ENCODE data around the gene C10orf67. TPM values are rescaled to one million over a fixed set of nuclear protein-coding genes. Genes with fewer than 3 reads are reported as not detected.

C10orf67 gene
- total and polyA plus RNA-seq, 2 of the 8 experiments (the other 6 are each of a cell fraction or from before 2014, with no cell fraction given) = 0.05 to 0.11 TPM

DNA sequence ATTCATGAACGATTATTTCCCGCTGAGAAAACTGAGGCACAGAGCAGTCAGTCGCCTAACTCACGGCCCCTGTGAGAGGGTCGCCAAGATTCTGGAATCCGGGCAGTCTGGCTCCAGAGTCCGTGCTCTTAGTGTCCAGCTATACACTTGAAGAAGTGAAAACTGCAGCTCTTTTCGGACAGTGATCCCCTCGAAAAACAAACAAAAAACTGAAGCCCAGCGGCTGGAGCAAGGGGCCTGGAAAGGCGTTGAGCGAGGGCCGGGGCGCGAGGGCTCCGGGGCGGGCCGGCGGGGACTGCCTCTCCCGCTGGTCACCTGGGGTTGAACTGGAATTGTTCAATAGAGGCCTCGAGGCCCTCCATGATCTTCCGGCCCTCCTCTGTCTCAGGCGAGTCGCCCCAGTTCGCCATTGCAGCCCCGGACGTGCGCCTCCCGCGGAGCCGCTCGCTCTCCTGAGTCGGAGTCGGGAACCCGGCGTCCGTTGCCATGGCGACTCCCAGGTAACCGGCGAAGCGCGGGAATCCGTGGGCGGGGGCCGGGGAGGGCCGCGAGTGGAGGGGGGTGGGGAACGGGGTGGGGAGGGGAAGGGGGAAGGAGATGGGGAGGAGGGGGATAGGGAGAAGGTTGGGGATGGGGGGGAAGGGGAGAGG, 881 bp downstream of the C10orf67 start:
- H2BK12ac ChIP-seq (ENCODE audit: low read depth, low read length) = no peak overlapping the region
- peak overlapping the region; percentile 81 to 89 for H3K4me2 ChIP-seq (ENCODE audit: insufficient read depth in 1 of 2, low read depth in 2 of 2, low read length in 2 of 2)
- H3K27ac ChIP-seq (ENCODE audit: low read depth, low read length) = no peak overlapping the region
- peak overlapping the region; percentile 82; the same call in 1 of the 2 replicates for H4K8ac ChIP-seq (ENCODE audit: extremely low read depth, insufficient read depth, low read length)
- H3K79me1 ChIP-seq (ENCODE audit: low read depth, low read length) = no peaks in the 10 kb centered on the region
- H3K18ac ChIP-seq (ENCODE audit: extremely low read depth, low read length) = no peak overlapping the region; the same call in 1 of the 2 replicates
- H3K36me3 ChIP-seq (ENCODE audit: control insufficient read depth in 2 of 4, insufficient read depth in 4 of 4, low read length in 3 of 4) = no peaks in the 10 kb centered on the region
- peak overlapping the region; percentile 86 for H2AFZ ChIP-seq (ENCODE audit: low read length)
- H3K9me3 ChIP-seq (ENCODE audit: insufficient read depth in 2 of 2, low read depth in 1 of 2, low read length in 1 of 2) = no peaks in the 10 kb centered on the region
- 7% methylated on average over 23 of the region's 48 CpGs; no CpG with 5 or more reads in 1 of the 2 experiments for WGBS, 2 experiments (ENCODE audit: extremely low coverage in 1 of 2, insufficient coverage in 1 of 2, insufficient read length in 1 of 2, insufficient replicate concordance in 2 of 2, low coverage in 1 of 2, low lambda C conversion rate in 2 of 2, missing lambda C conversion rate in 1 of 2)
- no peak overlapping the region for H2BK20ac ChIP-seq (ENCODE audit: low read length)
- no peak overlapping the region for H3K14ac ChIP-seq (ENCODE audit: insufficient read length)
- H2BK15ac ChIP-seq (ENCODE audit: low read length) = no peak overlapping the region
- DNase-seq (ENCODE audit: low read depth in 1 of 2, low spot score in 2 of 2) = peak; percentile 9 to 89
- FAIRE-seq = no peak
- POLR2A ChIA-PET (ENCODE audit: partially characterized antibody) = interaction anchor here (0.8 to 0.9 kb wide), 2 partner anchors 65 to 95 kb away, joined by 3 to 4 read pairs; partner anchors contain the start of gene OTUD1
- no peak overlapping the region for H3K4ac ChIP-seq (replicated peaks; ENCODE audit: insufficient read length, low read depth, low read length)
- H3K23me2 ChIP-seq (ENCODE audit: low read depth, low read length) = peaks cover 7% of the 10 kb centered on the region
- no peaks in the 10 kb centered on the region for H3K79me2 ChIP-seq (ENCODE audit: control insufficient read depth in 1 of 2, insufficient read depth in 2 of 2, low read length in 2 of 2)
- H2BK120ac ChIP-seq (replicated peaks; ENCODE audit: low read depth, low read length) = no peak overlapping the region
- CTCF ChIA-PET (ENCODE audit: partially characterized antibody) = interaction anchor here (1.1 to 3.5 kb wide), 4 partner anchors 11 to 180 kb away, joined by 3 to 18 read pairs (median 4); no protein-coding TSS in a partner anchor
- peak overlapping the region; percentile 63 to 98 (median 65) for H3K4me3 ChIP-seq (ENCODE audit: extremely low read depth in 1 of 4, insufficient read depth in 2 of 4, low read depth in 3 of 4, low read length in 4 of 4)
- peaks cover 2 to 9% (median 4%) of the 10 kb centered on the region in 4 experiments; a peak in 4 of 7 replicates for H3K4me1 ChIP-seq (replicated peaks in 1 of 4; ENCODE audit: control insufficient read depth in 3 of 4, insufficient read depth in 4 of 4, low read length in 3 of 4)
- H3K9ac ChIP-seq (replicated peaks in 1 of 4; ENCODE audit: extremely low read depth in 1 of 4, low read depth in 3 of 4, low read length in 3 of 4) = peak overlapping the region in 2 of 4 experiments; percentile 14 to 49; a peak in 2 of 7 replicates
- H2AK5ac ChIP-seq (ENCODE audit: low read depth, low read length) = no peak overlapping the region
- H3K23ac ChIP-seq (ENCODE audit: insufficient read length) = no peak overlapping the region
- no peak overlapping the region for H2BK5ac ChIP-seq (ENCODE audit: low read depth, low read length)
- H3K56ac ChIP-seq (replicated peaks; ENCODE audit: insufficient read length, low read depth, low read length) = no peak overlapping the region
- H4K20me1 ChIP-seq (replicated peaks in 1 of 2; ENCODE audit: control insufficient read depth in 1 of 2, insufficient read depth in 2 of 2, low read length in 2 of 2) = no peaks in the 10 kb centered on the region
- H4K91ac ChIP-seq (replicated peaks; ENCODE audit: insufficient read length, low read length) = no peak overlapping the region
- no peak overlapping the region for H4K5ac ChIP-seq (ENCODE audit: insufficient read length, low read depth, low read length)
- H3K27me3 ChIP-seq (replicated peaks in 1 of 4; ENCODE audit: control insufficient read depth in 3 of 4, extremely low read depth in 1 of 4, insufficient read depth in 3 of 4, low read length in 3 of 4) = peaks cover 3 to 15% (median 6%) of the 10 kb centered on the region in 4 experiments; a peak in 5 of 7 replicates
- TF ChIP-seq SIN3A (conservative IDR thresholded peaks at IDR 0.05 in 1 of 2, IDR thresholded peaks at IDR 0.05 in 1 of 2; ENCODE audit: low read depth in 1 of 2, low read length in 2 of 2) = peak; percentile 70 to 85; a peak in 2 of 4 replicates
- TF ChIP-seq SIRT6 (IDR thresholded peaks at IDR 0.05; ENCODE audit: low read length) = no peak
- TF ChIP-seq, protein P1, sequence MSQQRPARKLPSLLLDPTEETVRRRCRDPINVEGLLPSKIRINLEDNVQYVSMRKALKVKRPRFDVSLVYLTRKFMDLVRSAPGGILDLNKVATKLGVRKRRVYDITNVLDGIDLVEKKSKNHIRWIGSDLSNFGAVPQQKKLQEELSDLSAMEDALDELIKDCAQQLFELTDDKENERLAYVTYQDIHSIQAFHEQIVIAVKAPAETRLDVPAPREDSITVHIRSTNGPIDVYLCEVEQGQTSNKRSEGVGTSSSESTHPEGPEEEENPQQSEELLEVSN (IDR thresholded peaks at IDR 0.05) = peak; percentile 10; the same call in 1 of the 2 replicates
- peak; percentile 27 for TF ChIP-seq ASH2L (IDR thresholded peaks at IDR 0.05; ENCODE audit: low read length)
- TF ChIP-seq YY1 (IDR thresholded peaks at IDR 0.05; ENCODE audit: low read depth, low read length) = peak; percentile 75; the same call in 1 of the 2 replicates
- 0 out of 2 replicates have a peak, but pooled peaks have one; percentile 19 for TF ChIP-seq TAF1 (IDR thresholded peaks at IDR 0.05; ENCODE audit: low read depth, low read length)
- TF ChIP-seq SP1 (IDR thresholded peaks at IDR 0.05; ENCODE audit: low read depth, low read length) = no peak
- TF ChIP-seq RBBP5 (IDR thresholded peaks at IDR 0.05; ENCODE audit: borderline replicate concordance, low read depth, low read length) = 0 out of 2 replicates have a peak, but pooled peaks have one; percentile 15
- TF ChIP-seq NANOG (IDR thresholded peaks at IDR 0.05; ENCODE audit: insufficient read depth, low read depth, low read length, poor library complexity, severe bottlenecking) = no peak
- TF ChIP-seq EGR1 (IDR thresholded peaks at IDR 0.05; ENCODE audit: borderline replicate concordance, low read depth, low read length) = no peak
- TF ChIP-seq CEBPB (IDR thresholded peaks at IDR 0.05; ENCODE audit: low read depth, low read length) = no peak

Measured in H1 (cell line).